WERI-Rb-1 (cell line): Measurements from ENCODE around the gene SIGLEC5.
"Not testable (repeated sequence)": the region's sequence is repeated elsewhere in the genome, so short reads cannot be mapped to it uniquely, and the experiment has no call there.

Experiments
- DNase-seq: peaks from one replicate; pipeline ENCODE4 v3.0.0-alpha.2; 2020
- H3K27ac ChIP-seq: fragments of 250-450 bp; sonication (Bioruptor Pico); 2 replicates; pipeline ENCODE4 v1.5.1; 2020; ENCODE audit warnings: mild to moderate bottlenecking, moderate library complexity
- H3K27me3 ChIP-seq: fragments of 250-450 bp; sonication (Bioruptor Pico); 2 replicates; pipeline ENCODE4 v1.5.1; 2021; ENCODE audit warnings: mild to moderate bottlenecking, low read depth, moderate library complexity; ENCODE audit not compliant: insufficient read depth, severe bottlenecking
- H3K36me3 ChIP-seq: fragments of 250-450 bp; sonication (Bioruptor Pico); 2 replicates; pipeline ENCODE4 v1.5.1; 2020; ENCODE audit warnings: mild to moderate bottlenecking, moderate library complexity
- H3K4me3 ChIP-seq: 2 replicates; pipeline ENCODE4 v1.5.1; 2011; ENCODE audit warnings: low read depth, mild to moderate bottlenecking, control low read depth, low read length
- H3K9me3 ChIP-seq: fragments of 250-450 bp; sonication (Bioruptor Pico); 2 replicates; pipeline ENCODE4 v1.5.1; 2021; ENCODE audit warnings: mild to moderate bottlenecking, moderate library complexity; ENCODE audit not compliant: severe bottlenecking
- TF ChIP-seq, protein P1 (sequence below): IDR thresholded peaks from 2 replicates; pipeline ENCODE4 v1.5.1; 2011; ENCODE audit warnings: low read depth, mild to moderate bottlenecking, control low read depth, inconsistent platforms, low read length

Gene SIGLEC5, protein sequence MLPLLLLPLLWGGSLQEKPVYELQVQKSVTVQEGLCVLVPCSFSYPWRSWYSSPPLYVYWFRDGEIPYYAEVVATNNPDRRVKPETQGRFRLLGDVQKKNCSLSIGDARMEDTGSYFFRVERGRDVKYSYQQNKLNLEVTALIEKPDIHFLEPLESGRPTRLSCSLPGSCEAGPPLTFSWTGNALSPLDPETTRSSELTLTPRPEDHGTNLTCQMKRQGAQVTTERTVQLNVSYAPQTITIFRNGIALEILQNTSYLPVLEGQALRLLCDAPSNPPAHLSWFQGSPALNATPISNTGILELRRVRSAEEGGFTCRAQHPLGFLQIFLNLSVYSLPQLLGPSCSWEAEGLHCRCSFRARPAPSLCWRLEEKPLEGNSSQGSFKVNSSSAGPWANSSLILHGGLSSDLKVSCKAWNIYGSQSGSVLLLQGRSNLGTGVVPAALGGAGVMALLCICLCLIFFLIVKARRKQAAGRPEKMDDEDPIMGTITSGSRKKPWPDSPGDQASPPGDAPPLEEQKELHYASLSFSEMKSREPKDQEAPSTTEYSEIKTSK

DNA sequence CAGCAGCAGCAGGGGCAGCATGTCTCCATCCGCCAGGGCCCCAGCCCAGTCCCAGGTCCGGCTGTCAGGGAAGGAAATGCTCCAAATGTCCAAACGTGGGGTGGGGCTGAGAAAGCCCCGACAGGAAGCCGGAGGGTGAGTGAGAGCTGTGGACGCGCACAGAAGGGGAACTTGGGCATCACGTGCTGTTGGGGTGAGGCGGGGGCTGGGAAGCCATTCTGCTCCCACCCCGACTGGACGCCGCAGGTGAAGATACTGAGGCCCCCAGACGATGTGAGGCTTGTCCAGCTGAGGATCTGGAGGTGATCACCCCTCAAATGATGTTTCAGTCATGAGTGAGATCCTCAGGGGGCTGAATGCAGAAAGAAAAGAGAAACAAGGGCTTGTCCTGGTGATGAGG, at the start of gene SIGLEC5:
SIGLEC5 (minus strand) TSS at position 87 of the 400 bp plus-strand sequence; CDS start at position 21, 66 bp downstream.
- H3K9me3 ChIP-seq, H3K36me3 ChIP-seq, DNase-seq, H3K4me3 ChIP-seq, H3K27ac ChIP-seq: not testable (repeated sequence)
- H3K27me3 ChIP-seq: peaks cover 82% of the 10 kb centered on the region

DNA sequence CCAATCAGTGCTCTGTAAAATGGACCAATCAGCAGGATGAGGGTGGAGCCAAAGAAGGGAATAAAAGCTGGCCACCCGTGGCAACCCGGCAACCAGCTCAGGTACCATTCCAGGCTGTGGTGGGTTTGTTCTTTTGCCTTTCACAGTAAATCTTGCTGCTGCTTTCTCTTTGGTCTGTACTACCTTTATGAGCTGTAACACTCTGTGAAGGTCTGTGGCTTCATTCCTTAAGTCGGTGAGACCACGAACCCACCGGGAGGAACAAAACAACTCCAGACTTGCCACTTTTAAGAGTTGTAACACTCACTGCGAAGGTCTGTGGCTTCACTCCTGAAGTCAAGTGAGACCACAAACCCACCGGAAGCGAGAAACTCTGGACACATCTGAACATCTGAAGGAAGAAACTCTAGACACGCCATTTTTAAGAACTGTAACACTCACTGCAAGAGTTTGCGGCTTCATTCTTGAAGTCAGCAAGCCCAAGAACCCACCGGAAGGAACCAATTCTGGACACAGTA, 46.4 kb upstream of the SIGLEC5 start:
- Histone ChIP-seq H3K4me3 (no peak overlapping the region), H3K36me3 (no peaks in the 10 kb centered on the region), H3K27me3 (peaks cover 39% of the 10 kb centered on the region), H3K9me3 (peaks cover 3% of the 10 kb centered on the region), H3K27ac (no peak overlapping the region)
- DNase-seq: no peak
- TF ChIP-seq, protein P1, sequence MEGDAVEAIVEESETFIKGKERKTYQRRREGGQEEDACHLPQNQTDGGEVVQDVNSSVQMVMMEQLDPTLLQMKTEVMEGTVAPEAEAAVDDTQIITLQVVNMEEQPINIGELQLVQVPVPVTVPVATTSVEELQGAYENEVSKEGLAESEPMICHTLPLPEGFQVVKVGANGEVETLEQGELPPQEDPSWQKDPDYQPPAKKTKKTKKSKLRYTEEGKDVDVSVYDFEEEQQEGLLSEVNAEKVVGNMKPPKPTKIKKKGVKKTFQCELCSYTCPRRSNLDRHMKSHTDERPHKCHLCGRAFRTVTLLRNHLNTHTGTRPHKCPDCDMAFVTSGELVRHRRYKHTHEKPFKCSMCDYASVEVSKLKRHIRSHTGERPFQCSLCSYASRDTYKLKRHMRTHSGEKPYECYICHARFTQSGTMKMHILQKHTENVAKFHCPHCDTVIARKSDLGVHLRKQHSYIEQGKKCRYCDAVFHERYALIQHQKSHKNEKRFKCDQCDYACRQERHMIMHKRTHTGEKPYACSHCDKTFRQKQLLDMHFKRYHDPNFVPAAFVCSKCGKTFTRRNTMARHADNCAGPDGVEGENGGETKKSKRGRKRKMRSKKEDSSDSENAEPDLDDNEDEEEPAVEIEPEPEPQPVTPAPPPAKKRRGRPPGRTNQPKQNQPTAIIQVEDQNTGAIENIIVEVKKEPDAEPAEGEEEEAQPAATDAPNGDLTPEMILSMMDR: no peak

DNA sequence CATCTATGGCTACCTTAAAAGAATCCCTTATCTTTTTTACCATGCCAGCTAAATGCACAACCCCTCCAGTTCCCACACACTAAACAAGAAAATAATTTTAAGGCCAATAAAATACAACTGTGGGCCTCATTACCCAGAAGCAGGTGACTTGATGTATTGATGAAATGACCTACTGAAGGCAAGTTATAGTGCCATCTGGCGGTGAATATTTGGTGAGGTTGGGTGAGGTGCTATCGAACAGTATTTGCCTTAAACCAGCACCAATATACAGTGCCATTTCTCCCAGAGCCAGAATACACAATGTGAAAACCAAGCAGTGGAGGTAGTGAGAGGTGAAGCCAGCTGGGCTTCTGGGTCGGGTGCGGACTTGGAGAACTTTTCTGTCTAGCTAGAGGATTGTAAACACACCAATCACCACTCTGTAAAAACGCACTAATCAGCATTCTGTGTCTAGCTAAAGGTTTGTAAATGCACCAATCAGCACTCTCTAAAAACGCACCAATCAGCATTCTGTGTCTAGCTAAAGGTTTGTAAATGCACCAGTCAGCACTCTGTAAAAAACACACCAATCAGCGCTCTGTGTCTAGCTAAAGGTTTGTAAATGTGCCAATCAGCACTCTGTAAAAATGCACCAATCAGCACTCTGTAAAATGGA, 45.8 kb upstream of the SIGLEC5 start:
- TF ChIP-seq, protein P1: peak; percentile 48; the same call in 1 of the 2 replicates
- not testable (repeated sequence) for H3K27ac ChIP-seq, H3K36me3 ChIP-seq, H3K4me3 ChIP-seq, H3K9me3 ChIP-seq
- peaks cover 43% of the 10 kb centered on the region for H3K27me3 ChIP-seq
- peak; percentile 34 for DNase-seq

DNA sequence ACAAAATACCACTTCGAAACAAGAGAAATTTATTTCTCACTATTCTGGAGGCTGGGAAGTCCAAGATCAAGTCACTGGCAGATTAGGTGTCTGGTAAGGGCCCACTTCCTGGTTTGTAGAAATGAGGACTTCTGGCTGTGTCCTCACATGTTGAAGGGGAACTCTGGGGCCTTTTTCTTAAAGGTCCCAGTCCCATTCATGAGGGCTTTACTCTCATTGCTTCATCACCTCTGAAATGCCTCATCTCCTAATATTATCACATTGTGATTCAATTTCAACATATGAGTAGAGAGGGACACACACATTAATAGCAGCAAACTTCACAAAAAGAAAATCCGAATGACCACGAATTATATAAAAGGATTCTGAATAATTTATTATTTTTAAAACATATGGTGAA, 38.0 kb upstream of the SIGLEC5 start:
- Histone ChIP-seq H3K9me3 (peaks cover 7% of the 10 kb centered on the region), H3K36me3 (no peaks in the 10 kb centered on the region), H3K27me3 (peaks cover 66% of the 10 kb centered on the region), H3K4me3 (no peak overlapping the region), H3K27ac (no peak overlapping the region)
- DNase-seq: no peak
- TF ChIP-seq, protein P1: no peak

DNA sequence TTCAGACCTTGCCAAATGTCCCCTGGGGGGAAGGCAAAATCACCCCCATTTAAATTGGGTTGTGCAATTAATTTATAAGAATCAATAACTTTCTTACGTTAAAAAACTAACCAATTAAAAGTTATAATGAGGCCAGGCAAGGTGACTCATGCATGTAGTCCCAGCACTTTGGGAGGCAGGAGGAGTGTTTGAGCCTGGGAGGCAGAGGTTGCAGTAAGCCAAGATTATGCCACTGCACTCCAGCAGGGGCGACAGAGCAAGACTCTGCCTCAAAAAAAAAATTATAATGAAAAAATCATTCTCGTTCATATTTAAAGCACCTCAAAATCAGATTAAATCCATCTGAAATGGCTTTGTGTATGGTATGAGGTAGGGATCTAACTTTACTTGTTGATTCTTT, 34.8 kb upstream of the SIGLEC5 start:
- DNase-seq: no peak
- Histone ChIP-seq H3K9me3 (peaks cover 5% of the 10 kb centered on the region), H3K4me3 (no peak overlapping the region), H3K27me3 (peaks cover 70% of the 10 kb centered on the region), H3K36me3 (no peaks in the 10 kb centered on the region), H3K27ac (no peak overlapping the region)
- TF ChIP-seq, protein P1: 0 out of 2 replicates have a peak, but pooled peaks have one; percentile 12

DNA sequence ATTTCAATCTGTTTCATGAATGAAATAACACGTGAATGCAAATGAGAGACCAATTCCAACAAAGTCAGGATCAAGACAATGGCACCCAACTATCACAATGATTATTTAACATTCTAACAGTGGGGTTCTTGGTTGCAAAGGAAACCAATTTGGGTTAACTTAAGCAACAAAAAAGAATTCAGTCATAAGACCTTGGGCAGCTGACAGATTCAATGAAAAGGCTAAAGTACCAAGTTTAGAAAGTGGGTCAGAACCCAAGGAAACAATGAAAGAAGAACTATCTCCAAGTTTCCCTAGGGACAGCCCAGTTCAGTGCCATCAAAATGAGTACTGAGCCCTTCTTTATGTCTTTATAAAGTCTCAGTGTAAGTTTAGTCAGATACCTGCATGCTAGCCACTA, 33.9 kb upstream of the SIGLEC5 start:
- Histone ChIP-seq H3K27me3 (peaks cover 76% of the 10 kb centered on the region), H3K27ac (no peak overlapping the region), H3K4me3 (no peak overlapping the region), H3K9me3 (peaks cover 3% of the 10 kb centered on the region), H3K36me3 (no peaks in the 10 kb centered on the region)
- DNase-seq: no peak
- TF ChIP-seq, protein P1: no peak
